Activated T-cell treated with anti-CD3 and anti-CD28 coated beads for 1 hour (primary cell): ENCODE data around the gene EHBP1L1.
A peak's percentile ranks its signal among the peaks of the same experiment; 100 is the strongest.

ENCODE experiments used
- DNase-seq: peaks from one replicate; pipeline ENCODE4 v3.0.0-alpha.2; 2020; ENCODE audit warnings: low read depth

Gene EHBP1L1

DNA sequence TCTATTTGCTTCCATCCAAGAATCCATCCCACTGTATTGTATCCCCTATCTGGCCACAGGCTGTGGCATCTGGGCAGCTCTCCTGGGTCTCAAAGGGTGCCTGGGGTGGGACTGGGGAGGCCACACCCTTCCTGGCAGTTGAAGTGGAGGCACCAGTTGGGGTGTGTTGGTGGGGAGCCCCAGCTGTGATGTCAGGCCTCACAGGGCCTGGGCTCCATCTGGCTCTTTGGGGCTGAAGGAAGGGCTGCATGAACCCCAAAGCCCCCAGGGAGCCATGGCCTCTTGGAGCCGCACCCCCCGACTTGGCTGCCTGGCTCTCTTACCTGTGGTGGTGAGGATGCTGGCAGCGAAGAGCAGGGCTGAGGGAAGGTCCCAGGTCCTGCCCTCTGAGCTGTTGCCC is 19.3 kb downstream of the EHBP1L1 start:
- DNase-seq = no peak

GRCh38 chr11:65595543-65596281 is 19.9 kb downstream of the EHBP1L1 start, which contains the start of gene KCNK7:
TSS of gene KCNK7 (minus strand) at chr11:65595800. CDS start at chr11:65595772, 28 bp downstream.
- DNase-seq = no peak

DNA sequence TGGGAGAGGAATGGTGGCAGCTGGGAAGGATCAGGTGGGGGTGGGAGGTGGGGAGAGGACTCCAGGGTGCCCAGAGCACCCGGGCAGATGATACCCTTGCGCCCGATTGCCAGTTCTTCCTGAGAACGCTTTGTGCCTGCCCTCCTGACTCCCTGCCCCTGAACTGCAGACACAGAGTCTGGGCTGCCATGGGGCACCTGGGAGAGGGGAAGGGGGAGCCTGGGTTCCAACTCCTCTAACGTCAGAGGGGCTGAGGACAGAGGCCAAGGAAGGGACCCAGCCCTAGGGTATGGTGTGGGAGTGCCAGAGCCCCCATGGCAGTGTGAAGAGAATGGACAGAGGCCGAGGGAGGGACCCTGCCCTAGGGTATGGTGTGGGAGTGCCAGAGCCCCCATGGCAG is 20.7 kb downstream of the EHBP1L1 start:
- no peak for DNase-seq

DNA sequence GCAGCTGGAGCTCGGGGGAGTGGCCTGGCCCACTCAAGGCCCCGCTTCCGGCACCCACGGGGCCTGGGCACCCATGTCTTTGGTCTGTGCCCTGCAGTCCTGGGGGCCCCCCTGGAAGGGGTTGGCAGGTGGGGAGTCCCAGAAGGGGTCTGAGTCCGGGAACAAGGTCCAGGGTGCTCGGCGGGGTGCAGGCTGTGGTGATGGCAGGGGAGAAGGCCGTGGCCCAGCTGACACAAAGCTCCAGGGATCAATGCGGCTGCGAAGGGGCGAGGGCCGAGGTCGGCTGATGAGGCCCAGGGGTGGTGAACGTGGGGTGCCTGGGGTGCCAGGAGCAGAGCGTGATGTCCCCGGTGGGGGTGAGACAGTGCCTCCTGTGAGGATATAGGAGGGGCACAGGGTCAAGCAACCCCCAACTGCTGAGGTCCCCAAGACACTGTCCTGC is 22.4 kb downstream of the EHBP1L1 start:
- DNase-seq = no peak

DNA sequence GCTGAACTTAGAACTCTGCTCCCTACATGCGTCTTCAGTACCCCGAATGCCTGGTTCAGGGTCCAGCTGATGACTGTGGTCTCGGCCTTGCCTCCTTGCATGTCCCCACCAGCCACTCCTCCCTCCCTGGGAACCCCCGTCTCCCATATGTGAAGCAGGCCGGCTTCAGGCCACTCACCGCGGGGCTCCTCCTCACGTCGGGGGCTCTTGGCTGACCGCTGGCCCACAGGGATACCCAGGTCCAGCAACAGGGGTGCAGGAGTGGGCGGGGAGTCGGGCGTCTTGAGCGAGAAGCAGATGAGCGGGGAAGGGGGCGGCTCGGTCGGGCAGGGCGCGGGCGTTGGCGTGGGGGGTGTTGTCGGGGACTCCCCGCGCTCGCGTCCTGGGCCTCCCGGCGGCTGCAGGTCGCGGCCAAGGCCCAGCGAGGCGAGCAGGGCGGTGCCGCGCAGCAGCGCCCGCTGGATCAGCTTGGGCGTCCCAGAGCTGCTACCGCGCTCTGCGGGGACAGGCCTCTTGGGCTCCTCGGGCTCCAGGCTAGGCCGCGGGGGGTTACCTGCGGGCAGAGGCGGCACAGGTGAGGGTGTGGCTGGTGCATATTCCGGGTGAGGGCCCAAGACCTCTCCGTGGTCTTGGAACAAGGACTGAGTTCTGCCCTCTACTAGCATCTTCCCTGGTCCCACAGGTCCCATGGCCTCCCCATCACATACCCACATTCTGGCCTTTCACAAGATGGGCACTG is 23.5 kb downstream of the EHBP1L1 start:
- DNase-seq = no peak

DNA sequence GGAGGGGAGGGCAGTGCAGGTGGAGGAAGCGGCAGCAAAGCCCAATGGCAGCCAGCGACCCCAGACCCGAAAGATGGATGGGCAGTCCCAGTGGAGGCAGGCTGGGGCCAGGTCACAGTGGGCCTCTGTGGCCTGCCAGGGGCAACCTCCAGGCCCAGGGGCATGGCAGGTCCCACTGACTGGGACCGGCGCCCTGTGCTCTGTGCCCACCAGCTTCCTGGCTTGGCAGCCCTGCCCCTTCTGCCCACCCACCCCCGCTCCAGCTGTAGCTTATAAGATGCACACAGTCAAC is 24.0 kb downstream of the EHBP1L1 start:
- DNase-seq = no peak

DNA sequence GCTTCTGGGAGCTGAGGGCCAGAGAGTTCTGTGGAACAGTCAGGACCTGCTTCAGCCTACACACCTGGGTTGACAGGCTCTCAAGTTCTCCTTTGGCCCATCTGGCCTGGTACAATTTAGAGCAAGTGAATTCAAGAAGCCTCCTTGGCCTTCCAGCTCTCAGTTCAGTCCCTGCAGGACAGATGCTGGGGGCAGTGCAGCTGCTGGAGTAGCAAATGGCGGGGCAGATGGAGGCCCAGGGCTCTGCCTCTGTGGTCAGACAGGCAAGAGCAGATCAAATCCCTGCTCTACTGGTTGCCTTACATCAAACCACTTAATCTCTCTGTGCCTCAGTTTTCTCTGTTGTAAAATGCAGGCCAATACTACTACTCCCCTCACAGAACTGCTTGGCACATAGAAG is 28.4 kb downstream of the EHBP1L1 start:
- DNase-seq = no peak

- DNase-seq = no peak
These were observed 31.2 kb downstream of the EHBP1L1 start for GRCh38 chr11:65606876-65607613.

- DNase-seq = no peak
These were observed 32.0 kb downstream of the EHBP1L1 start for GRCh38 chr11:65607614-65608426.

GRCh38 chr11:65609229-65609628 is 33.4 kb downstream of the EHBP1L1 start:
- no peak for DNase-seq

DNA sequence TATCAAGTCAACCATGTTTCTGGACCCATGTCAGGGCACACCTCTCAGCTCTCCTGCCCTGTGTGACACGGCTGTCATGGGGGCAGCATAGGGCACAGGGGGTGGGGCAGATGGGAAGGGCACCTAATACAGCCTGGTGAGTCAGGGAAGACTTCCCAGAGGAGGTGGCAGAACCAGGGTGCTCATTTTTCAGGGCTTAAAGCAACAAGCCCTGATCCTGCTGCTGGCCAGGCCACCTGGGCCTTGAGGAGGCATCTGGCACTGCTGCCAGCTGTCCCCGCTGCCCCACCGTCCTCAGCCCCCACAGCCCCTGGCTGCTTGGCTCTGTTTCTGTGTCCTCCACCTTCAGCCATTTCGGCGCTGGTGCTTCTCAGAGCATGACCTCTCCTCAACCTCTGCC is 33.8 kb downstream of the EHBP1L1 start:
- DNase-seq = no peak

GRCh38 chr11:65610404-65610803 is 34.6 kb downstream of the EHBP1L1 start:
- DNase-seq = no peak

DNA sequence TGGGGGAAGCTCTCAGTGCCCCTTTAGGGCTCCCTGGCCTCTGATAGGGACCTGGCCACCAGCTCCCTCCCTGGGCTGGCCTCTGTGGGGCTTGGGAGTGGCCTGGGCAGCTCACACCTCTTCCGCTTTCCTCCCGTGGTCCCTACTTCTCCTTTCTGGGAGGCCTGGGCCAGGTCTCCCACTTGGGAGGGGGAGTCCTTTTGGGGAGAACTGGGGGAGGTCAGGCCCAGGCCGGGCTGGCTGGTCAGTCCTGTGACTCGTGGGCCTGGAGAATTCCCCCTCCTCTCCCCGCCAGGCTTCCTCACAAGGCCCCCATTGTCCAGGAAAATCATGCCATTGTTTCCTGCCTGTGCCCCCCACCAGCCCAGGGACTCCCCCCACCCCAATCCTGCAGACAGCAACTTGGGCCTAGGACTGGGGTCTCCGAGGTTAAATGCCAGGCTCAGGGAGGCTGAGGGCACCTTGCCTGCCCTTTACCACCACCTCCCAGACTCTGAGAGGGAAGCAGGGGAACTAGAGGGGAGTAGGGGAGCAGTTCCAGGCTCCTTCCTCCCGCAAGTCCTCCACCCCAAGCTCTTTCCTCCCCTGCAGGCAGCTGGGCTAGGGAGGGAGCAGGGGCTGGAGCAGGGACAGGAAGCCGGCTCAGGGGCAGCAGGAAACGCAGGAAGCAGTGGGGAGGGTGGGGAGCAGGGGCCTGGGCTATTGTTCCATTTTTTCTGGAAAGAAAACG is 35.3 kb downstream of the EHBP1L1 start:
- no peak for DNase-seq

GRCh38 chr11:65611758-65612603 is 36.1 kb downstream of the EHBP1L1 start:
- no peak for DNase-seq

- no peak for DNase-seq
These were observed 36.8 kb downstream of the EHBP1L1 start for GRCh38 chr11:65612691-65613090.

- no peak for DNase-seq
These were observed 37.5 kb downstream of the EHBP1L1 start for GRCh38 chr11:65613091-65613928.

DNA sequence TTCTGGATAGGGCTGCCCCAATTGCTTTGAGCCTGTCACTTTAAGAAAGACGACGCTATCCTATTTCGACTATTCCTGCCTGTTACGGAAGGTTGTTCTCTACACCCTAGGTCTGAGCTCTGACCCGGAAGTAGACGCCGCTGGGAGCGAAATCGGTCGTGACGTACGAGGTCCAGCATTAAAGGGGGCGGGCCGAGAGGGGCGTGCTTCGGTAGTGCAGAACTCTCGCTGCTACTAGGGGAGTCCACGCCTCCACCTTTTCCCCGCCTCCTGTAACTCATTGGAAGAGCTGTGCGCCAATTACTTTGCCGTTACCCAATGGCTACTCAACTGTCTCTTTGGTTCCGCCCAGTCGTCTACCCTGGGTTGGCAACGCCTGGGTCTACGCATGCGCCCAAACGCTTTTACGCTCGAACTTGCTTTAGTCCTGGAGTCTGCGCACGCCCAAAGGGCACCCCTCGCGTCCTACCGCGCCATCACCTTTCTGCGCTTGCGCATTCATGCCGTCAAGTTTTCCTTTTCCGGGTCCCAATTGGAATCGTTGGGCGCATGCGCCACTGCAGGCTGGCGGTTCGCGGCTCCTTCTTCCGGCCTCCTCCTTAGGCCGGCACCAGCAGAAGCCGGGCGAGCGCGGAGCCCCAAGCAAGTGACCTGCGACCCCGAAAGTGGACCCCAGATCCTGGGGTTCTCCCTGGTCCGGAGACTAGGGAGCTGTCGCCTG is 39.5 kb downstream of the EHBP1L1 start, which contains the start of gene PCNX3:
Gene PCNX3 (plus strand): TSS at position 548 of the 721 bp plus-strand sequence. CDS start 536 bp downstream, outside the sequence.
- peak; percentile 100 for DNase-seq

DNA sequence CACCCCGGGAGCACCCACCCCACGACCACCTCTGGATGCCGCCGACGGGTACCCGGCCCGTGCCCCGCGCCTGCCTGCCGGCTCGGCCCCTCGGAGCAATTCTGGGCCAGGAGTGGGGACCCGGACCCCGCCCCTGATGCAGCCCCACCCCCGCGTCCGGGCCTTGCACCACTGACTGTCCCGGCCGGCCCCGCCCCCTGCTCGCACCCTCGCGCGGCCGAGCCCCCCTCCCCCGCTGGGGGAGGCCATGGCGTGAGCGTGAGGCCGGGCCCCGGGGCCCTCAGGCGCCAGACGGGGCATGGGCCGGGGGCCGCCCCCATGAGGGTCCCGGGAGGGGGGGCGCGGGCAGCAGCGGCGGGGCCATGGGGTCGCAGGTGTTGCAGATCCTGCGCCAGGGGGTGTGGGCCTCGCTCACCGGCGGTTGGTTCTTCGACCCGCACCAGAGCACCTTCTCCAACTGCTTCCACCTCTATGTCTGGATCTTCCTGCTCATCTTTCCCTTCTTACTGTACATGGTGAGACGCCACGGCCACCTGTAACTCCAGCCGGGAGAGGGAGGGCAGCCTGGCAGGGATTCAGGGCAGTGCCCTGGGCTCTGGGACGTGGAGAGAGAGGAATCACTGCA is 40.2 kb downstream of the EHBP1L1 start:
- DNase-seq = no peak
